Smooth muscle cell (in vitro differentiated cells): ENCODE data around the gene ENPP7. TPM values are rescaled to one million over a fixed set of nuclear protein-coding genes. Genes with fewer than 3 reads are reported as not detected.

Experiments used
- DNase-seq: peaks from one replicate; lab custom pipeline; 2025; ENCODE audit not compliant: unreplicated experiment; lab: John Stamatoyannopoulos, UW
- H2AFZ ChIP-seq: fragments of 200-600 bp; sonication (generic); 2 replicates; pipeline ENCODE4 v1.6.0; 2016; ENCODE audit warnings: antibody characterized with exemption, low read depth, mild to moderate bottlenecking
- H3F3A ChIP-seq: fragments of 200-600 bp; sonication (generic); 2 replicates; pipeline ENCODE4 v1.6.0; 2017; ENCODE audit warnings: antibody characterized with exemption, low read depth
- H3K27ac ChIP-seq: fragments of 200-600 bp; sonication (generic); 2 replicates; pipeline ENCODE4 v1.5.1; 2016; ENCODE audit warnings: low read depth, mild to moderate bottlenecking
- H3K27me3 ChIP-seq: fragments of 200-600 bp; sonication (generic); 2 replicates; pipeline ENCODE4 v1.6.1; 2016; ENCODE audit warnings: low read depth, mild to moderate bottlenecking
- H3K36me3 ChIP-seq: fragments of 200-600 bp; sonication (generic); 2 replicates; pipeline ENCODE4 v1.5.1; 2016; ENCODE audit warnings: low read depth
- H3K4me1 ChIP-seq: fragments of 200-600 bp; sonication (generic); 2 replicates; pipeline ENCODE4 v1.5.1; 2016; ENCODE audit warnings: low read depth
- H3K4me2 ChIP-seq: fragments of 200-600 bp; sonication (generic); 2 replicates; pipeline ENCODE4 v1.6.0; 2016; ENCODE audit warnings: mild to moderate bottlenecking
- H3K4me3 ChIP-seq: fragments of 200-600 bp; sonication (generic); 2 replicates; pipeline ENCODE4 v1.5.1; 2016; ENCODE audit warnings: mild to moderate bottlenecking
- H3K79me2 ChIP-seq: fragments of 200-600 bp; sonication (generic); 2 replicates; pipeline ENCODE4 v1.6.0; 2016; ENCODE audit warnings: low read depth, mild to moderate bottlenecking
- H3K9ac ChIP-seq: fragments of 200-600 bp; sonication (generic); 2 replicates; pipeline ENCODE4 v1.6.0; 2016; ENCODE audit warnings: low read depth
- H3K9me3 ChIP-seq: fragments of 200-600 bp; sonication (generic); replicated peaks from 2 replicates; pipeline ENCODE4 v1.5.1; 2016; ENCODE audit warnings: low read depth
- H4K20me1 ChIP-seq: fragments of 200-600 bp; sonication (generic); 2 replicates; pipeline ENCODE4 v1.6.0; 2016; ENCODE audit warnings: low read depth
- WGBS: methylation state at CpG from one replicate; pipeline ENCODE4 v1.1.7; 2016; ENCODE audit warnings: low lambda C conversion rate; 5-methylcytosine and 5-hydroxymethylcytosine counted together
- polyA plus RNA-seq: library from polyadenylated mRNA; unstranded; fragments of >200 nt; fragmentation: Nextera tagmentation; extraction: Ambion mirVana; gene quantifications from 2 replicates; pipeline ENCODE4 v1.2.1, GENCODE V29; 2016
- total RNA-seq: library from RNA; depleted of rRNA; stranded (reverse); fragments of >200 nt; gene quantifications from 2 replicates; pipeline ENCODE4 v1.2.3, GENCODE V29; 2014
- TF ChIP-seq, protein P1 (sequence below): fragments of 200-600 bp; sonication (generic); IDR thresholded peaks from 2 replicates; pipeline ENCODE4 v1.5.1; 2017; ENCODE audit warnings: borderline replicate concordance, mild to moderate bottlenecking, antibody characterized with exemption; ENCODE audit not compliant: insufficient read depth, poor library complexity, severe bottlenecking

ENPP7 gene
- total and polyA plus RNA-seq, 2 experiments from 2014 or later: not detected

DNA sequence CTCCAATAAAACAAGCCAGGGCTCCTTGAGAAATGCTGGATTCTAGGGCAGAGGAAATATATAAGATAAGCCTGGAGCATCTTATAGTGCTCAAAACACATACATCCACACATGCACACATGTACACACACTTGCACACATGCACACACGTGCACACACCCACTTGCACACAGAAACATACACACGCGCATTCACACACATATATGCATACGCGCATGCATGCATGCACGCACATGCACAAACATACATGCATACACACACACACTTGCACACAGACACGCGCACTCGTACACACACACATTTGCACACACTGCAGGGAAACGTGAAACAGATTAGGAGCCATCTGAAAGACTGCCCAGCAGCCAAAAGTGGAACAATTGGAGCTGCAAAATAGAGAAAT lies 8.0 kb upstream of the ENPP7 start:
- H3K79me2 ChIP-seq: no peaks in the 10 kb centered on the region
- no peaks in the 10 kb centered on the region for H4K20me1 ChIP-seq
- no peak overlapping the region for H3K27ac ChIP-seq
- H3K4me3 ChIP-seq: no peak overlapping the region
- H3K27me3 ChIP-seq: no peaks in the 10 kb centered on the region
- H3K4me1 ChIP-seq: no peaks in the 10 kb centered on the region
- H3K9me3 ChIP-seq: no peaks in the 10 kb centered on the region
- no peak overlapping the region for H3K9ac ChIP-seq
- H3K4me2 ChIP-seq: no peak overlapping the region
- TF ChIP-seq, protein P1, sequence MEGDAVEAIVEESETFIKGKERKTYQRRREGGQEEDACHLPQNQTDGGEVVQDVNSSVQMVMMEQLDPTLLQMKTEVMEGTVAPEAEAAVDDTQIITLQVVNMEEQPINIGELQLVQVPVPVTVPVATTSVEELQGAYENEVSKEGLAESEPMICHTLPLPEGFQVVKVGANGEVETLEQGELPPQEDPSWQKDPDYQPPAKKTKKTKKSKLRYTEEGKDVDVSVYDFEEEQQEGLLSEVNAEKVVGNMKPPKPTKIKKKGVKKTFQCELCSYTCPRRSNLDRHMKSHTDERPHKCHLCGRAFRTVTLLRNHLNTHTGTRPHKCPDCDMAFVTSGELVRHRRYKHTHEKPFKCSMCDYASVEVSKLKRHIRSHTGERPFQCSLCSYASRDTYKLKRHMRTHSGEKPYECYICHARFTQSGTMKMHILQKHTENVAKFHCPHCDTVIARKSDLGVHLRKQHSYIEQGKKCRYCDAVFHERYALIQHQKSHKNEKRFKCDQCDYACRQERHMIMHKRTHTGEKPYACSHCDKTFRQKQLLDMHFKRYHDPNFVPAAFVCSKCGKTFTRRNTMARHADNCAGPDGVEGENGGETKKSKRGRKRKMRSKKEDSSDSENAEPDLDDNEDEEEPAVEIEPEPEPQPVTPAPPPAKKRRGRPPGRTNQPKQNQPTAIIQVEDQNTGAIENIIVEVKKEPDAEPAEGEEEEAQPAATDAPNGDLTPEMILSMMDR: no peak
- no peak overlapping the region for H2AFZ ChIP-seq
- WGBS: 82% methylated on average over 10 of the region's 10 CpGs
- no peaks in the 10 kb centered on the region for H3F3A ChIP-seq
- H3K36me3 ChIP-seq: no peaks in the 10 kb centered on the region
- DNase-seq: no peak

DNA sequence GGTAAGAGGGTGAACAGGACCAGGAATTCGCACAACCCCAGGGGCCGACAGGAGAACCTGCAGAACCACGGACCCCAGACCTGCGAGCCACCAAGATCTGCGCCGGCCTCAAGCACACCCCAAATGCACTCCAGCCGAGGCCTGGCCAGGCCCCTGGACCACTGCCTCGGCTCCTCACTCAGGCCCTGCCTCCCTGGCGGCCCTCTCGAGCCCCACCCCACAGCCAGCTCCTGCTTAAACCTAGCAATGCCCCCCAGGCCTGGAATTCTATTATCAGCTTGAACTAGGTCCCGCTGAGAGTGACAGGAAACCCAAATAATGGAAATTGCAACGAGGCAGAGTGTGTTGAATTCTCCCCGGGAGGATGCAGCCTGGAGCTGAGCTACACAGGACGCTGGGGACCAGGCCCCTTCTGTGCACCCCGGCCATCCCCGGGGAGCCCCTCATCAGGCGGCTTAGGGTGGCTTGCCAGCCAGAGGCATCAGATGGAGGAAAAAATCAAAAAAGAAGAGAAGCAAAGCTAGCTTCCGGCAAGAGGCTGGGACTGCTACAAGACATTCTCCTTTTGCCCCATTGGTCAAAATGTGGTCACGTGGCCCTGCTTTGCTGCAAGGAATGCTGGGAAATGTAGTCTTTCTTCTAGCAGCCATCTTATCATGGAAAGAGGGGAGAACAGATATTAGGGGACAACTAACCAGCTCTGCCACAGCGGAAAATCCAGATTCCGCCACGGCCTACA lies 2.4 kb upstream of the ENPP7 start:
- WGBS: 68% methylated on average over 22 of the region's 22 CpGs
- H3K4me3 ChIP-seq: peak overlapping the region; percentile 35
- H3K36me3 ChIP-seq: no peaks in the 10 kb centered on the region
- no peaks in the 10 kb centered on the region for H3K4me1 ChIP-seq
- H2AFZ ChIP-seq: peak overlapping the region; percentile 99
- TF ChIP-seq, protein P1: no peak
- H3K4me2 ChIP-seq: peak overlapping the region; percentile 78
- H3K9me3 ChIP-seq: no peaks in the 10 kb centered on the region
- no peaks in the 10 kb centered on the region for H3K79me2 ChIP-seq
- no peak overlapping the region for H3K27ac ChIP-seq
- H3F3A ChIP-seq: no peaks in the 10 kb centered on the region
- H4K20me1 ChIP-seq: no peaks in the 10 kb centered on the region
- H3K9ac ChIP-seq: no peak overlapping the region
- peak; percentile 11 for DNase-seq
- no peaks in the 10 kb centered on the region for H3K27me3 ChIP-seq

DNA sequence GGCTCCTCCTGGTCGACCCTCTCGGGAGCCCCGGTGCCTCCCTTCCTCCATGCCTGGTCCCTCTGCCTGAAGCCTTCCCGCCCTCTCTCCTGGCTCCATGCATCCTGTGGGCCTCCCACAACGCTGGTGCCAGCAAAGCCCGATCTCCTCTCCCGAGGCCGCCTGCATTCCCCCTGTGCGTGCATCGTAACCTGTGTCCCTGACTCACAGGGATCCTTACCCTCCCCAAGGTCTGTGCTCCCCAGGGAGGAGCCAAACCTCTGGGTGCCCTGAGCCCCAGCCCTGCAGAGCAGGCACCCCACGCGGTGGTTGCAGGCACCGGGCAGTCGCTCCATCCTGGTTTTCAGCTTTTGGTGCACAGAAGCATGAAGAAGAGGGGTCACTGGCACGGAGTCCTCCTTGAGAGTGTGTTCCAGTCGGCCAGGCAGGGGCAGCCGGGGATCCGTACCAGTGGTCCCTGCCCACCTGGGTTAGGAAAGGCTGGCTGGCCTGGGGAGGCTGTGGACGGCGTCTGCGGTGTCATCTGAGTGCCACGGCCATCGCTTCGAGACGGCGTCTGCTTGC lies 1.8 kb upstream of the ENPP7 start:
- Histone ChIP-seq H3K9ac (no peak overlapping the region), H3K27ac (no peak overlapping the region), H3K4me1 (no peaks in the 10 kb centered on the region), H3K36me3 (no peaks in the 10 kb centered on the region), H3K9me3 (no peaks in the 10 kb centered on the region), H3K4me3 (no peak overlapping the region), H3K27me3 (no peaks in the 10 kb centered on the region), H2AFZ (peak overlapping the region; percentile 99), H4K20me1 (no peaks in the 10 kb centered on the region), H3F3A (no peaks in the 10 kb centered on the region), H3K79me2 (no peaks in the 10 kb centered on the region), H3K4me2 (no peak overlapping the region)
- TF ChIP-seq, protein P1: no peak
- no peak for DNase-seq
- WGBS: 87% methylated on average over 26 of the region's 26 CpGs

DNA sequence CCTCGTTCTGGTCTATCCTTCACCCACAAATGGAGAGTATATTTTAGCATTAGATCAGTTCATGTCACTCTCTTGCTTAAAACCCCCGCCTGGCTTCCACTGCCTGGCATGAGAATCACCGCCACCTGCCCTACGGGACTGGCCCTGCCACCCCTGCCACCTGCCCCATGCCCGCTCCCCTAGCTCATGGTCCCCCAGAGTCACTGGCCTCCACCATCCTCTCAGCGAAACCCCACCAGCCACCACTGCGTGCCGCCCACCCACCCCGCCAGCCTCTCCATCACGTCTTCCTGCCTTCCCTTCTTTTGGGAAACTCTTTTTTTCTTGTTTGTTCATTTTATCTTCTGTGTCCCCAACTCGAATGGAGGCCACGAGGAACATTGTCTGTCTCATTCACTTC lies 982 bp upstream of the ENPP7 start:
- no peak overlapping the region for H3K9ac ChIP-seq
- TF ChIP-seq, protein P1: no peak
- H3K4me2 ChIP-seq: no peak overlapping the region
- no peaks in the 10 kb centered on the region for H3K9me3 ChIP-seq
- H3K4me3 ChIP-seq: no peak overlapping the region
- no peaks in the 10 kb centered on the region for H3K79me2 ChIP-seq
- H3F3A ChIP-seq: no peaks in the 10 kb centered on the region
- 92% methylated on average over 12 of the region's 12 CpGs for WGBS
- DNase-seq: no peak
- H3K36me3 ChIP-seq: no peaks in the 10 kb centered on the region
- no peak overlapping the region for H3K27ac ChIP-seq
- no peaks in the 10 kb centered on the region for H3K27me3 ChIP-seq
- no peaks in the 10 kb centered on the region for H3K4me1 ChIP-seq
- H2AFZ ChIP-seq: no peak overlapping the region
- H4K20me1 ChIP-seq: no peaks in the 10 kb centered on the region
